Measurements from ENCODE around the gene WDR59.

DNA sequence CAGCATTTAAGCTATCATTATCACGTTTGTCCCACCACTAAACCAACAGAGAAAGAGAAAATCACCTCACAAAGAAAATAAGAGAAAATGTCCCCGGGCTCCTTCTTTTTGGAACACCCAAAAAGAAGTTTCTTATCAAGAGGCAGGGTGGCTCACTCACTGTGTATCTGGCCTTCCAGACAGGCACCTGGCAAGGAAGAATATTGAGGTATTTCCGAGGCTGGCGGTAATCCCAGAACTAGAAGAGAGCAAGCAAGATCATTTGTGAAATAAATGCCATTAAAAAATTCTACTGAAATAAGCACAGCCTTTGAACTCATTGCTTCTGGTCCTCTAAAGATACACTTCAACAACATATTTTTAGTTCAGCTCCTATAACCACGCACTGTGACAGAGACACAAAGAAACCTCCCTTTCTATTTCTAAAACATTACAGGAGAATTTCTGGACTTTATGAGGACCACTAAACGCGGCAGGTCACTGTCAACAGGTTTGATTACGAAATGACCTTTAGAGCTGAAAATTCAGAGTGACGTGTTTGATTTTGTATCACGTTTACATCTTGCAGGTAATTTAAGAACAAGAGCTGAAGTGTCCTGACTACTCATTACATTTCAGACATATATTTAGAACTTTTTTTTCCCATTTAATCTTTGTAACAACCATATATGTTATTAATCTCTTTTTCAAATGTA, 61.0 kb downstream of the WDR59 start:
- TF ChIP-seq POLR2A (IDR thresholded peaks at IDR 0.05; ENCODE audit: low read length) (no peak), GATA1 (IDR thresholded peaks at IDR 0.05; ENCODE audit: low read depth, low read length) (no peak)
